IMR-90 (cell line): ENCODE measurements around the gene GOLPH3L. TPM values are rescaled to one million over a fixed set of nuclear protein-coding genes. Genes with fewer than 3 reads are reported as not detected.

Experiments used
- ATAC-seq: fragments of 200-7000 bp; cut with Tn5 transposase; 2 replicates; pipeline ENCODE4 v1.9.1; 2020; ENCODE audit warnings: low read depth, mild to moderate bottlenecking, moderate library complexity
- BruUV-seq: library from RNA; stranded (reverse); fragments of 400-500 nt; replicated peaks from 2 replicates; lab custom pipeline; 2021; lab: Mats Ljungman, UMichigan
- CTCF ChIA-PET: fragments of 300-600 bp; formaldehyde crosslinking; extraction: SDS; loops from one replicate; lab custom pipeline; 2021; ENCODE audit warnings: antibody characterized with exemption; lab: Yijun Ruan, JAX
- POLR2A ChIA-PET: fragments of 300-600 bp; sonication (Branson Sonifier 250); formaldehyde crosslinking; loops from one replicate; lab custom pipeline; 2022; ENCODE audit warnings: antibody characterized with exemption; ENCODE audit not compliant: unreplicated experiment; lab: Charles Lee
- DNase-seq: peaks from one replicate; pipeline ENCODE4 v3.0.0; 2013
- H2AFZ ChIP-seq: replicated peaks from 2 replicates; pipeline ENCODE3; 2013; ENCODE audit warnings: low read length, mild to moderate bottlenecking; ENCODE audit not compliant: poor library complexity
- H2AK5ac ChIP-seq: 2 replicates; pipeline ENCODE4 v1.6.1; 2013; ENCODE audit warnings: low read depth, low read length, inconsistent platforms
- H2AK9ac ChIP-seq: replicated peaks from 2 replicates; pipeline ENCODE3; 2013; ENCODE audit warnings: mild to moderate bottlenecking, low read depth, low read length, moderate library complexity; ENCODE audit not compliant: poor library complexity
- H2BK120ac ChIP-seq: 2 replicates; pipeline ENCODE4 v1.6.1; 2013; ENCODE audit warnings: low read depth, low read length, inconsistent platforms
- H2BK15ac ChIP-seq: 3 replicates; pipeline ENCODE4 v1.6.1; 2013; ENCODE audit warnings: low read depth, low read length, inconsistent platforms
- H2BK20ac ChIP-seq: 2 replicates; pipeline ENCODE4 v1.6.1; 2013; ENCODE audit warnings: low read depth, mild to moderate bottlenecking, inconsistent platforms, low read length, moderate library complexity
- H2BK5ac ChIP-seq: 2 replicates; pipeline ENCODE4 v1.6.1; 2013; ENCODE audit warnings: mild to moderate bottlenecking, low read depth, low read length, inconsistent platforms; ENCODE audit not compliant: poor library complexity, severe bottlenecking
- H3K14ac ChIP-seq: replicated peaks from 2 replicates; pipeline ENCODE4 v1.6.1; 2013; ENCODE audit warnings: low read depth, low read length, inconsistent platforms
- H3K18ac ChIP-seq: 2 replicates; pipeline ENCODE4 v1.6.1; 2013; ENCODE audit warnings: low read depth, low read length, control low read depth
- H3K23ac ChIP-seq: 2 replicates; pipeline ENCODE4 v1.6.1; 2013; ENCODE audit warnings: low read depth, low read length, inconsistent platforms
- H3K27ac ChIP-seq: 2 replicates; pipeline ENCODE4 v1.5.1; 2013; ENCODE audit warnings: mild to moderate bottlenecking, control low read depth, low read length; ENCODE audit not compliant: insufficient read depth
- H3K27me3 ChIP-seq: 2 replicates; pipeline ENCODE4 v1.6.1; 2013; ENCODE audit warnings: low read length; ENCODE audit not compliant: control insufficient read depth, insufficient read depth
- H3K36me3 ChIP-seq: 2 replicates; pipeline ENCODE4 v1.6.1; 2013; ENCODE audit warnings: low read length, mixed read lengths; ENCODE audit not compliant: control insufficient read depth, insufficient read depth
- H3K4ac ChIP-seq: 2 replicates; pipeline ENCODE4 v1.6.1; 2013; ENCODE audit warnings: low read depth, low read length, inconsistent platforms
- H3K4me1 ChIP-seq: 2 replicates; pipeline ENCODE4 v1.6.1; 2013; ENCODE audit warnings: low read length, mixed read lengths; ENCODE audit not compliant: control insufficient read depth, insufficient read depth
- H3K4me2 ChIP-seq: 2 replicates; pipeline ENCODE4 v1.6.1; 2013; ENCODE audit warnings: low read depth, mild to moderate bottlenecking, control low read depth, low read length, moderate library complexity
- H3K4me3 ChIP-seq: 2 replicates; pipeline ENCODE4 v1.5.1; 2013; ENCODE audit warnings: low read depth, mild to moderate bottlenecking, control low read depth, low read length, moderate library complexity; ENCODE audit not compliant: insufficient read depth
- H3K56ac ChIP-seq: 2 replicates; pipeline ENCODE4 v1.6.1; 2013; ENCODE audit warnings: low read length, inconsistent platforms; ENCODE audit not compliant: insufficient read depth; ENCODE audit errors: extremely low read depth
- H3K79me1 ChIP-seq, 2 experiments: 2 replicates each; pipeline ENCODE4 v1.6.1; 2013; ENCODE audit warnings: low read length in 2 of 2, inconsistent platforms in 1 of 2, low read depth in 1 of 2
- H3K9ac ChIP-seq: 2 replicates; pipeline ENCODE4 v1.6.1; 2013; ENCODE audit warnings: low read depth, low read length, control low read depth
- H3K9me1 ChIP-seq: 2 replicates; pipeline ENCODE4 v1.6.1; 2013; ENCODE audit warnings: low read length, inconsistent platforms; ENCODE audit not compliant: insufficient read depth
- H3K9me3 ChIP-seq: 2 replicates; pipeline ENCODE4 v1.6.1; 2013; ENCODE audit warnings: low read length; ENCODE audit not compliant: control insufficient read depth, insufficient read depth
- H4K20me1 ChIP-seq: 2 replicates; pipeline ENCODE4 v1.6.1; 2013; ENCODE audit warnings: low read length, inconsistent platforms; ENCODE audit not compliant: insufficient read depth
- H4K5ac ChIP-seq: 2 replicates; pipeline ENCODE4 v1.6.1; 2013; ENCODE audit warnings: mild to moderate bottlenecking, low read depth, low read length, control low read depth
- H4K8ac ChIP-seq, 2 experiments: 2 replicates each; pipeline ENCODE4 v1.6.1; 2013; ENCODE audit warnings: low read depth in 2 of 2, low read length in 2 of 2, control low read depth in 1 of 2, inconsistent platforms in 1 of 2
- H4K91ac ChIP-seq: 2 replicates; pipeline ENCODE4 v1.6.1; 2013; ENCODE audit warnings: low read depth, low read length, inconsistent platforms; ENCODE audit not compliant: insufficient read depth
- BHLHE40 ChIP-seq: fragments of 150-350 bp; IDR thresholded peaks from 2 replicates; pipeline ENCODE4 v1.6.1; 2016; ENCODE audit warnings: mild to moderate bottlenecking, low read depth, low read length
- CHD1 ChIP-seq: IDR thresholded peaks from 2 replicates; pipeline ENCODE4 v1.6.1; 2012; ENCODE audit warnings: low read depth, low read length, improper control_type of control experiment
- FOS ChIP-seq: fragments of 150-350 bp; IDR thresholded peaks from 2 replicates; pipeline ENCODE4 v1.6.1; 2016; ENCODE audit warnings: low read depth, low read length
- MAZ ChIP-seq: IDR thresholded peaks from 2 replicates; pipeline ENCODE4 v1.6.1; 2012; ENCODE audit warnings: low read depth, mild to moderate bottlenecking, low read length, improper control_type of control experiment, moderate library complexity, borderline replicate concordance
- RAD21 ChIP-seq: IDR thresholded peaks from 2 replicates; pipeline ENCODE4 v1.6.1; 2012; ENCODE audit warnings: low read length, improper control_type of control experiment
- RFX5 ChIP-seq: IDR thresholded peaks from 2 replicates; pipeline ENCODE4 v1.8.0; 2012; ENCODE audit warnings: low read depth, mild to moderate bottlenecking, low read length, moderate library complexity
- USF2 ChIP-seq: fragments of 150-350 bp; IDR thresholded peaks from 2 replicates; pipeline ENCODE4 v1.6.1; 2017; ENCODE audit warnings: mild to moderate bottlenecking, antibody characterized with exemption, low read length, low read depth
- WGBS, 2 experiments: methylation state at CpG; one replicate each; pipeline versions ENCODE4 v1.1.5 to v1.1.7; 2013; ENCODE audit warnings: missing lambda C conversion rate in 2 of 2; ENCODE audit not compliant: insufficient read length in 1 of 2; ENCODE audit errors: extremely low coverage in 2 of 2; 5-methylcytosine and 5-hydroxymethylcytosine counted together
- dilution Hi-C: fragments of 300-500 bp; cut with HindIII; formaldehyde crosslinking; loops from one replicate; pipeline ENCODE4 v1.14.3; 2018; ENCODE audit warnings: low sequenced_read_pairs; ENCODE audit not compliant: unreplicated experiment
- in situ Hi-C: fragments of 300-500 bp; cut with MboI; formaldehyde crosslinking; loops from 3 replicates; pipeline ENCODE4 v1.14.3; 2019; ENCODE audit warnings: low sequenced_read_pairs, inconsistent platforms, mixed read lengths
- intact Hi-C: fragments of 100-400 bp; cut with micrococcal nuclease; formaldehyde crosslinking; loops from 2 replicates; pipeline ENCODE4 v1.10.0; 2022
- polyA plus RNA-seq, 3 experiments: library from polyadenylated mRNA; depleted of rRNA; stranded (reverse); fragments of >200 nt; gene quantifications; 2 replicates each; pipeline ENCODE4 v1.2.3, GENCODE V29; 2012; ENCODE audit warnings: low replicate concordance in 1 of 3
- total RNA-seq: library from RNA; depleted of rRNA; stranded (reverse); fragments of >200 nt; gene quantifications from 2 replicates; pipeline ENCODE4 v1.2.3, GENCODE V29; 2012
- TF ChIP-seq, protein P1 (sequence below): conservative IDR thresholded peaks from 2 replicates; pipeline ENCODE4 v1.5.1; 2012; ENCODE audit warnings: mild to moderate bottlenecking, low read depth, low read length, improper control_type of control experiment

Gene GOLPH3L
- total and polyA plus RNA-seq, 2 of the 4 experiments (the other 2 are of a cell fraction), result 9.5 to 11.0 TPM

GRCh38 chr1:150610576-150610975 is 86.4 kb downstream of the GOLPH3L start:
- Histone ChIP-seq H3K23ac (peak overlapping the region; percentile 20; the same call in 1 of the 2 replicates), H2BK120ac (0 out of 2 replicates have a peak overlapping the region, but pooled peaks have one; percentile 26), H2AK9ac (no peak overlapping the region), H3K9me3 (no peaks in the 10 kb centered on the region), H3K27me3 (no peaks in the 10 kb centered on the region), H3K4me3 (no peak overlapping the region), H4K8ac (no peak overlapping the region; a peak in 1 of 4 replicates), H3K9ac (no peak overlapping the region), H3K79me1 (peaks cover 13 to 53% of the 10 kb centered on the region in 2 experiments), H2BK20ac (no peak overlapping the region), H2BK15ac (0 out of 3 replicates have a peak overlapping the region, but pooled peaks have one; percentile 13), H4K5ac (no peak overlapping the region), H2AK5ac (peak overlapping the region; percentile 77; the same call in 1 of the 2 replicates), H4K91ac (peak overlapping the region; percentile 24; the same call in 1 of the 2 replicates), H3K18ac (no peak overlapping the region), H3K4ac (peak overlapping the region; percentile 37; the same call in 1 of the 2 replicates), H3K4me1 (peaks cover 14% of the 10 kb centered on the region), H3K9me1 (0 out of 2 replicates have a peak, but pooled peaks cover 2% of the 10 kb centered on the region), H3K36me3 (peaks cover 2% of the 10 kb centered on the region; the same call in 1 of the 2 replicates), H3K14ac (no peak overlapping the region), H3K4me2 (no peak overlapping the region), H3K27ac (peak overlapping the region; percentile 62), H2BK5ac (peak overlapping the region; percentile 58), H3K56ac (no peak overlapping the region), H2AFZ (no peak overlapping the region), H4K20me1 (peaks cover 3% of the 10 kb centered on the region; the same call in 1 of the 2 replicates)
- WGBS, 2 experiments, result no CpG with 5 or more reads among the region's 4 CpGs
- no peak for TF ChIP-seq USF2
- TF ChIP-seq FOS, result no peak
- no peak for TF ChIP-seq MAZ
- TF ChIP-seq CHD1, result no peak
- TF ChIP-seq BHLHE40, result no peak
- TF ChIP-seq RAD21, result no peak
- TF ChIP-seq, protein P1, sequence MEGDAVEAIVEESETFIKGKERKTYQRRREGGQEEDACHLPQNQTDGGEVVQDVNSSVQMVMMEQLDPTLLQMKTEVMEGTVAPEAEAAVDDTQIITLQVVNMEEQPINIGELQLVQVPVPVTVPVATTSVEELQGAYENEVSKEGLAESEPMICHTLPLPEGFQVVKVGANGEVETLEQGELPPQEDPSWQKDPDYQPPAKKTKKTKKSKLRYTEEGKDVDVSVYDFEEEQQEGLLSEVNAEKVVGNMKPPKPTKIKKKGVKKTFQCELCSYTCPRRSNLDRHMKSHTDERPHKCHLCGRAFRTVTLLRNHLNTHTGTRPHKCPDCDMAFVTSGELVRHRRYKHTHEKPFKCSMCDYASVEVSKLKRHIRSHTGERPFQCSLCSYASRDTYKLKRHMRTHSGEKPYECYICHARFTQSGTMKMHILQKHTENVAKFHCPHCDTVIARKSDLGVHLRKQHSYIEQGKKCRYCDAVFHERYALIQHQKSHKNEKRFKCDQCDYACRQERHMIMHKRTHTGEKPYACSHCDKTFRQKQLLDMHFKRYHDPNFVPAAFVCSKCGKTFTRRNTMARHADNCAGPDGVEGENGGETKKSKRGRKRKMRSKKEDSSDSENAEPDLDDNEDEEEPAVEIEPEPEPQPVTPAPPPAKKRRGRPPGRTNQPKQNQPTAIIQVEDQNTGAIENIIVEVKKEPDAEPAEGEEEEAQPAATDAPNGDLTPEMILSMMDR, result no peak
- TF ChIP-seq RFX5, result no peak
- ChIA-PET CTCF (no interaction called here), POLR2A (interaction anchor here (0.6 kb wide), 1 partner anchor 724 kb away, joined by 4 read pairs; no protein-coding TSS in a partner anchor)
- DNase-seq (no peak), ATAC-seq (no peak)
- BruUV-seq, result no TSS peak
- in situ Hi-C loops, result loop anchor here (5.0 kb wide), 1 partner anchor 33 kb away; the partner anchor contains the start of gene MCL1
- intact Hi-C loops, result loop anchor here (2.0 kb wide), 1 partner anchor 32 kb away; the partner anchor contains the start of gene MCL1
- dilution Hi-C loops, result no loop called here
